Liver (tissue), 3 donors: ENCODE results near the gene RGS17.

Experiments used
- CTCF ChIP-seq: fragments of 150-350 bp; IDR thresholded peaks from 2 replicates; pipeline ENCODE4 v1.5.1; 2017; ENCODE audit warnings: improper control_type of control experiment, low read depth, low read length; ENCODE audit not compliant: missing input control
- EGR1 ChIP-seq, 2 donors: IDR thresholded peaks; 2 replicates each; pipeline ENCODE4 v1.6.1; 2016 to 2018; ENCODE audit warnings: antibody characterized with exemption in 2 of 2, low read depth in 2 of 2
- GABPA ChIP-seq, 2 donors: IDR thresholded peaks in 1 of 2; conservative IDR thresholded peaks in 1 of 2; 2 replicates each; pipeline ENCODE4 v1.6.1; 2016; ENCODE audit warnings: antibody characterized with exemption in 2 of 2, mild to moderate bottlenecking in 1 of 2, moderate library complexity in 1 of 2
- RAD21 ChIP-seq, 2 donors: IDR thresholded peaks; 2 replicates each; pipeline ENCODE4 v1.6.1; 2016; ENCODE audit warnings: antibody characterized with exemption in 2 of 2, mild to moderate bottlenecking in 2 of 2
- REST ChIP-seq: IDR thresholded peaks from 2 replicates; pipeline ENCODE4 v1.6.1; 2016; ENCODE audit warnings: antibody characterized with exemption, mild to moderate bottlenecking
- TAF1 ChIP-seq: conservative IDR thresholded peaks from 2 replicates; pipeline ENCODE4 v1.6.1; 2016; ENCODE audit warnings: antibody characterized with exemption, mild to moderate bottlenecking
- donor health status: healthy.
- donor health status: healthy.

- TF ChIP-seq RAD21 (IDR thresholded peaks at IDR 0.05) (no peak), CTCF (no peak), GABPA (IDR thresholded peaks at IDR 0.05 in 1 of 2, conservative IDR thresholded peaks at IDR 0.05 in 1 of 2) (no peak), EGR1 (IDR thresholded peaks at IDR 0.05; ENCODE audit: low read depth in 2 of 2) (no peak), REST (no peak), TAF1 (no peak)
These were observed 117.6 kb downstream of the RGS17 start for GRCh38 chr6:153013438-153013837.
